Measurements from ENCODE around the gene SMIM8.

DNA sequence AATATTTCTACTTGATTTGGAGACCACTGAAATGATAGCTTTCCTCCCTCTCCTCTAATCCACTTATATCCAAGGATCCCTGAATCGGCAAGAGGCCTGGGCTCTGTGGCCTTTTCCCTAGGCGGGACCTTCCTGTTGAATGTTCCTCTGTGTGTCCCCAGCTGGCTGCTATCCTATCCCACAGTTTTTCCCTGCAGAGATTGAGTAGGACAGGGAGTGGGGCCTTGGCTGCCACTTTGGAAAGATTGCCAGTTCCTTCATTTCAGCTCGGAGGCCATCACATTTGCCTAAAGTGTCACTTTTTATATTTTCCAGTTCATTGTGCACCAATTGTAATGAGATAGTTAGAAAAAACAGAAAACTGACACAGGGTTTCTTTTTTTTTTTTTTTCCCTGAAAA lies 38.9 kb upstream of the SMIM8 start:
- TF ChIP-seq, protein P1, sequence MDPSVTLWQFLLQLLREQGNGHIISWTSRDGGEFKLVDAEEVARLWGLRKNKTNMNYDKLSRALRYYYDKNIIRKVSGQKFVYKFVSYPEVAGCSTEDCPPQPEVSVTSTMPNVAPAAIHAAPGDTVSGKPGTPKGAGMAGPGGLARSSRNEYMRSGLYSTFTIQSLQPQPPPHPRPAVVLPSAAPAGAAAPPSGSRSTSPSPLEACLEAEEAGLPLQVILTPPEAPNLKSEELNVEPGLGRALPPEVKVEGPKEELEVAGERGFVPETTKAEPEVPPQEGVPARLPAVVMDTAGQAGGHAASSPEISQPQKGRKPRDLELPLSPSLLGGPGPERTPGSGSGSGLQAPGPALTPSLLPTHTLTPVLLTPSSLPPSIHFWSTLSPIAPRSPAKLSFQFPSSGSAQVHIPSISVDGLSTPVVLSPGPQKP (IDR thresholded peaks at IDR 0.05; ENCODE audit: borderline replicate concordance, low read depth, low read length), result no peak
- TF ChIP-seq CTCF (conservative IDR thresholded peaks at IDR 0.05; ENCODE audit: low read depth, low read length), result no peak
- no peak for TF ChIP-seq BHLHE40 (IDR thresholded peaks at IDR 0.05; ENCODE audit: low read depth, low read length)

Measured in IMR-90 (cell line).